HepG2 (cell line): ENCODE data around the gene NOL12. TPM values are rescaled to one million over a fixed set of nuclear protein-coding genes. Genes with fewer than 3 reads are reported as not detected.

Source experiments
- AGO2 ChIP-seq: fragments of 200-400 bp; formaldehyde crosslinking; optimal IDR thresholded peaks from 2 replicates; pipeline ENCODE3; 2017; ENCODE audit warnings: mild to moderate bottlenecking, low read depth, low read length, moderate library complexity
- ARNT ChIP-seq: fragments of 450-650 bp; IDR thresholded peaks from 2 replicates; pipeline ENCODE4 v1.6.1; 2017
- BRCA1 ChIP-seq: sonication (generic); formaldehyde crosslinking; IDR thresholded peaks from 2 replicates; pipeline ENCODE4 v1.4.0; 2020; ENCODE audit warnings: missing genetic modification reagents
- E2F5 ChIP-seq: sonication (generic); formaldehyde crosslinking; conservative IDR thresholded peaks from 2 replicates; pipeline ENCODE4 v1.4.0; 2020; ENCODE audit warnings: missing genetic modification reagents
- EHMT2 ChIP-seq: fragments of 200-600 bp; sonication (generic); IDR thresholded peaks from 2 replicates; pipeline ENCODE4 v1.7.0; 2017; ENCODE audit warnings: antibody characterized with exemption, low read depth, low read length, borderline replicate concordance
- FOXK2 ChIP-seq: fragments of 450-650 bp; IDR thresholded peaks from 2 replicates; pipeline ENCODE4 v1.6.1; 2016
- HOMEZ ChIP-seq: IDR thresholded peaks from 2 replicates; pipeline ENCODE4 v1.6.1; 2016; ENCODE audit warnings: low read depth
- HOXA3 ChIP-seq: sonication (generic); formaldehyde crosslinking; IDR thresholded peaks from 2 replicates; pipeline ENCODE4 v1.5.0; 2020; ENCODE audit warnings: missing genetic modification reagents
- KLF15 ChIP-seq: sonication (generic); formaldehyde crosslinking; IDR thresholded peaks from 2 replicates; pipeline ENCODE4 v1.8.1; 2023; ENCODE audit warnings: borderline replicate concordance, mild to moderate bottlenecking, inconsistent platforms, missing genetic modification reagents, mixed read lengths
- KLF6 ChIP-seq: IDR thresholded peaks from 2 replicates; pipeline ENCODE4 v1.8.0; 2016; ENCODE audit warnings: missing biosample characterization, missing genetic modification reagents
- MXD4 ChIP-seq: IDR thresholded peaks from 2 replicates; pipeline ENCODE4 v1.6.1; 2016; ENCODE audit warnings: mild to moderate bottlenecking, missing biosample characterization, missing genetic modification reagents
- SOX6 ChIP-seq, 2 experiments: fragments of 450-650 bp in 1 of 2; sonication (generic) in 1 of 2; formaldehyde crosslinking in 1 of 2; IDR thresholded peaks; 2 replicates each; pipeline versions ENCODE4 v1.4.0 to v1.6.1; 2017 to 2020; ENCODE audit warnings: antibody characterized with exemption in 1 of 2, mild to moderate bottlenecking in 1 of 2, missing genetic modification reagents in 1 of 2
- SYNCRIP ChIP-seq: fragments of 200-400 bp; formaldehyde crosslinking; IDR thresholded peaks from 2 replicates; pipeline ENCODE4 v1.6.1; 2018; ENCODE audit warnings: mild to moderate bottlenecking, low read depth, low read length; ENCODE audit not compliant: insufficient read depth
- TCF12 ChIP-seq, 2 experiments: fragments of 450-650 bp in 1 of 2; sonication (generic) in 1 of 2; formaldehyde crosslinking in 1 of 2; IDR thresholded peaks; 2 replicates each; pipeline versions ENCODE4 v1.6.1 to v1.8.0; 2017 to 2022; ENCODE audit warnings: antibody characterized with exemption in 1 of 2, mild to moderate bottlenecking in 1 of 2, missing genetic modification reagents in 1 of 2, moderate library complexity in 1 of 2
- TRAFD1 ChIP-seq: sonication (generic); formaldehyde crosslinking; IDR thresholded peaks from 2 replicates; pipeline ENCODE4 v1.5.1; 2020; ENCODE audit warnings: missing genetic modification reagents, mild to moderate bottlenecking, borderline replicate concordance
- ZKSCAN1 ChIP-seq: fragments of 150-350 bp; IDR thresholded peaks from 2 replicates; pipeline ENCODE4 v1.6.1; 2014; ENCODE audit warnings: low read length
- ZNF230 ChIP-seq: sonication (generic); formaldehyde crosslinking; IDR thresholded peaks from 2 replicates; pipeline ENCODE4 v1.4.0; 2020; ENCODE audit warnings: mild to moderate bottlenecking, missing genetic modification reagents
- ZNF280D ChIP-seq: sonication (generic); formaldehyde crosslinking; IDR thresholded peaks from 2 replicates; pipeline ENCODE4 v1.5.1; 2020; ENCODE audit warnings: mild to moderate bottlenecking, missing genetic modification reagents
- ZNF44 ChIP-seq: sonication (generic); formaldehyde crosslinking; IDR thresholded peaks from 2 replicates; pipeline ENCODE4 v1.5.1; 2020; ENCODE audit warnings: mild to moderate bottlenecking, missing genetic modification reagents
- ZNF564 ChIP-seq: sonication (generic); formaldehyde crosslinking; IDR thresholded peaks from 2 replicates; pipeline ENCODE4 v1.8.1; 2023; ENCODE audit warnings: mild to moderate bottlenecking, missing genetic modification reagents
- ZNF703 ChIP-seq: sonication (generic); formaldehyde crosslinking; IDR thresholded peaks from 2 replicates; pipeline ENCODE4 v1.5.1; 2020; ENCODE audit warnings: missing genetic modification reagents, mild to moderate bottlenecking, moderate library complexity, borderline replicate concordance
- ZNF720 ChIP-seq: sonication (generic); formaldehyde crosslinking; IDR thresholded peaks from 2 replicates; pipeline ENCODE4 v1.4.0; 2020; ENCODE audit warnings: missing genetic modification reagents
- polyA plus RNA-seq, 8 experiments: library from polyadenylated mRNA; depleted of rRNA in 3 of 8; stranded (reverse) in 7 of 8; unstranded in 1 of 8; fragments of >200 nt; fragmentation: Illumina TruSeq in 4 of 8; extraction: Trizol in 4 of 8; gene quantifications; 2 replicates each; pipeline versions ENCODE4 v1.2.1 to v1.2.3, GENCODE V29; 2011 to 2016; ENCODE audit warnings: low read depth in 4 of 8, missing spikeins in 1 of 8, mixed read lengths in 1 of 8; ENCODE audit not compliant: insufficient read depth in 1 of 8
- total RNA-seq, 5 experiments: library from RNA; depleted of rRNA; stranded (reverse); fragments of >200 nt; fragmentation: Illumina TruSeq; extraction: Trizol; gene quantifications; 2 replicates each; pipeline ENCODE4 v1.2.3, GENCODE V29; 2016; ENCODE audit warnings: low read depth in 1 of 5

Gene NOL12
- total and polyA plus RNA-seq, 2 of the 13 experiments (the other 11 are each of a cell fraction or from before 2014, with no cell fraction given) = 14.3 to 31.4 TPM

- TF ChIP-seq FOXK2 (no peak), ZNF703 (no peak), KLF6 (no peak; the same call in 1 of the 2 replicates), E2F5 (CRISPR knock-in tag) (no peak), ZKSCAN1 (no peak), MXD4 (CRISPR knock-in tag) (no peak), ZNF720 (CRISPR knock-in tag) (no peak), TRAFD1 (CRISPR knock-in tag) (no peak), EHMT2 (no peak), HOMEZ (CRISPR knock-in tag) (no peak), ZNF564 (CRISPR knock-in tag) (no peak), SOX6 (IDR thresholded peaks at IDR 0.05) (no peak), SOX6 (CRISPR knock-in tag; IDR thresholded peaks at IDR 0.05) (0 out of 2 replicates have a peak, but pooled peaks have one; percentile 32), TCF12 (IDR thresholded peaks at IDR 0.05) (no peak), TCF12 (CRISPR knock-in tag; IDR thresholded peaks at IDR 0.05) (no peak), BRCA1 (no peak), KLF15 (CRISPR knock-in tag) (no peak), AGO2 (no peak), ARNT (no peak), ZNF280D (no peak), ZNF230 (CRISPR knock-in tag) (no peak), SYNCRIP (no peak), HOXA3 (CRISPR knock-in tag) (no peak), ZNF44 (CRISPR knock-in tag) (no peak)
Observed at GRCh38 chr22:37674951-37675929, 10.9 kb upstream of the NOL12 start, which contains the start of gene LGALS1 (continued).
